ENCODE data around the gene GRAMD1B.

DNA sequence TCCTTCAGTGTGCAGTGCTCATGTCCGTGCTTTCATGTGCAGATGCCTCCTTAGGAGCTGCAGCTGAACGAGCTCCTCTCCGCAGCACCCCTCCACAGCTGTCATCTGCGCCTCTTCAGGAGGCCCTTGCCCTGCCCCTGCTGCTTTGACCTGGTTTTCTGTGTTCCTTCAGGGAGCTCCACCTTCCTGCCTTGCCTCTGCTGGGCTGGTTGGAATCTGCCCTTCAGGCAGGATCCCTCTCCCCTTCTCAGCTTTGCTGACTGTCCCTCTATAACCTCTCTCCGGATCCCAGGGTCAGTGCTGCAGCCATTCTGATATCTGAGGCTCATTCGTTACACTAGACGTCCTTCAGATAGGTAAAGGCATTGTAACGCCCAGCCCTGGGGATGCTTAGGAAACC is 156.5 kb downstream of the GRAMD1B start:
- TF ChIP-seq POLR2AphosphoS5 (IDR thresholded peaks at IDR 0.05; ENCODE audit: low read depth) (no peak), GABPA (IDR thresholded peaks at IDR 0.05; ENCODE audit: low read depth) (no peak)
- TF ChIP-seq, protein P1, sequence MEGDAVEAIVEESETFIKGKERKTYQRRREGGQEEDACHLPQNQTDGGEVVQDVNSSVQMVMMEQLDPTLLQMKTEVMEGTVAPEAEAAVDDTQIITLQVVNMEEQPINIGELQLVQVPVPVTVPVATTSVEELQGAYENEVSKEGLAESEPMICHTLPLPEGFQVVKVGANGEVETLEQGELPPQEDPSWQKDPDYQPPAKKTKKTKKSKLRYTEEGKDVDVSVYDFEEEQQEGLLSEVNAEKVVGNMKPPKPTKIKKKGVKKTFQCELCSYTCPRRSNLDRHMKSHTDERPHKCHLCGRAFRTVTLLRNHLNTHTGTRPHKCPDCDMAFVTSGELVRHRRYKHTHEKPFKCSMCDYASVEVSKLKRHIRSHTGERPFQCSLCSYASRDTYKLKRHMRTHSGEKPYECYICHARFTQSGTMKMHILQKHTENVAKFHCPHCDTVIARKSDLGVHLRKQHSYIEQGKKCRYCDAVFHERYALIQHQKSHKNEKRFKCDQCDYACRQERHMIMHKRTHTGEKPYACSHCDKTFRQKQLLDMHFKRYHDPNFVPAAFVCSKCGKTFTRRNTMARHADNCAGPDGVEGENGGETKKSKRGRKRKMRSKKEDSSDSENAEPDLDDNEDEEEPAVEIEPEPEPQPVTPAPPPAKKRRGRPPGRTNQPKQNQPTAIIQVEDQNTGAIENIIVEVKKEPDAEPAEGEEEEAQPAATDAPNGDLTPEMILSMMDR (IDR thresholded peaks at IDR 0.05; ENCODE audit: insufficient read depth, low read length), result no peak
